NB4 (cell line): Measurements from ENCODE around the gene PLEKHG4B.
"Not testable (repeated sequence)": the region's sequence is repeated elsewhere in the genome, so short reads cannot be mapped to it uniquely, and the experiment has no call there.

Experiments
- DNase-seq: peaks from one replicate; pipeline ENCODE4 v3.0.0; 2010; ENCODE audit warnings: low read depth
- H3K4me3 ChIP-seq: one replicate; pipeline ENCODE4 v1.5.1; 2011; ENCODE audit warnings: mild to moderate bottlenecking, low read depth, low read length, moderate library complexity
- CTCF ChIP-seq: IDR thresholded peaks from one replicate; pipeline ENCODE4 v1.5.1; 2012; ENCODE audit warnings: low read depth, low read length
- MAX ChIP-seq: IDR thresholded peaks from 2 replicates; pipeline ENCODE4 v1.6.1; 2011; ENCODE audit warnings: low read depth, low read length
- MYC ChIP-seq: IDR thresholded peaks from 2 replicates; pipeline ENCODE4 v1.6.1; 2011; ENCODE audit warnings: low read depth, low read length
- POLR2A ChIP-seq: IDR thresholded peaks from 2 replicates; pipeline ENCODE4 v1.6.1; 2011; ENCODE audit warnings: mild to moderate bottlenecking; ENCODE audit not compliant: insufficient read length; ENCODE audit errors: extremely low read depth

PLEKHG4B gene

GRCh38 chr5:91556-92263, at the start of gene PLEKHG4B:
Gene PLEKHG4B (plus strand): TSS chr5:92168. CDS start chr5:92232, 64 bp downstream.
- no peak within 1 kb of the TSS for H3K4me3 ChIP-seq
- DNase-seq: no peak

GRCh38 chr5:42250-42649, 49.7 kb upstream of the PLEKHG4B start:
- peak; percentile 21 for DNase-seq
- no peak overlapping the region for H3K4me3 ChIP-seq
- TF ChIP-seq CTCF: peak; percentile 23
- no peak for TF ChIP-seq MAX
- TF ChIP-seq POLR2A: no peak
- TF ChIP-seq MYC: no peak

More at GRCh38 chr5:91556-92263, at the start of gene PLEKHG4B:
- TF ChIP-seq POLR2A (no peak), MYC (no peak)

- TF ChIP-seq CTCF (no peak), MAX (no peak), MYC (no peak), POLR2A (no peak)
- no peak for DNase-seq
These were observed 43.8 kb upstream of the PLEKHG4B start for GRCh38 chr5:48192-48591.

GRCh38 chr5:49530-49929, 42.4 kb upstream of the PLEKHG4B start:
- not testable (repeated sequence) for H3K4me3 ChIP-seq, DNase-seq

More at GRCh38 chr5:48192-48591, 43.8 kb upstream of the PLEKHG4B start:
- H3K4me3 ChIP-seq: no peak overlapping the region

- no peak overlapping the region for H3K4me3 ChIP-seq
- TF ChIP-seq CTCF (no peak), MAX (no peak), POLR2A (no peak), MYC (no peak)
- no peak for DNase-seq
These were observed 41.9 kb upstream of the PLEKHG4B start for GRCh38 chr5:49953-50544.

GRCh38 chr5:50724-51499, 41.1 kb upstream of the PLEKHG4B start:
- TF ChIP-seq MAX (no peak), MYC (no peak), CTCF (no peak), POLR2A (no peak)
- H3K4me3 ChIP-seq: no peak overlapping the region
- DNase-seq: no peak

- DNase-seq: no peak
- no peak overlapping the region for H3K4me3 ChIP-seq
These were observed 40.5 kb upstream of the PLEKHG4B start for GRCh38 chr5:51500-51823.

More at GRCh38 chr5:51500-51823, 40.5 kb upstream of the PLEKHG4B start:
- TF ChIP-seq CTCF (no peak), POLR2A (no peak), MYC (no peak), MAX (no peak)
